Left ventricle myocardium inferior (tissue), 1 donor: ENCODE measurements around the gene TNFSF12. TPM values are rescaled to one million over a fixed set of nuclear protein-coding genes. Genes with fewer than 3 reads are reported as not detected.

Experiments used
- DNase-seq: peaks from one replicate; pipeline ENCODE4 v3.0.0-alpha.2; 2020
- H3K27ac ChIP-seq: fragments of 200-600 bp; replicated peaks from 2 replicates; pipeline ENCODE4 v1.8.0; 2021
- H3K27me3 ChIP-seq: fragments of 200-600 bp; 2 replicates; pipeline ENCODE4 v1.8.0; 2021; ENCODE audit warnings: low read depth
- H3K36me3 ChIP-seq: fragments of 200-600 bp; 2 replicates; pipeline ENCODE4 v1.8.0; 2021
- H3K4me1 ChIP-seq: fragments of 200-600 bp; 2 replicates; pipeline ENCODE4 v1.8.0; 2021
- H3K4me3 ChIP-seq: fragments of 200-600 bp; 2 replicates; pipeline ENCODE4 v1.8.0; 2021; ENCODE audit warnings: mild to moderate bottlenecking, moderate library complexity
- H3K9me3 ChIP-seq: fragments of 200-600 bp; replicated peaks from 2 replicates; pipeline ENCODE4 v1.8.0; 2021
- CTCF ChIP-seq: fragments of 200-600 bp; IDR thresholded peaks from 2 replicates; pipeline ENCODE4 v1.8.0; 2021; ENCODE audit warnings: antibody characterized with exemption, mild to moderate bottlenecking, borderline replicate concordance
- intact Hi-C: fragments of 100-400 bp; cut with micrococcal nuclease; formaldehyde crosslinking; loops from one replicate; pipeline ENCODE4 v1.11.0; 2022
- total RNA-seq: library from RNA; stranded (reverse); fragmentation: NEBNext Ultra II Directional; extraction: Animal tissue kit (Norgen Biotek cat#: 25700); gene quantifications from one replicate; pipeline ENCODE4 v1.2.1, GENCODE V29; 2021
- donor health status: DM: no; HTN: yes; CAD: no; lungs with severe emphysema.

TNFSF12 gene
- total RNA-seq, 1 donor from 2014 or later: 29.9 TPM

- TF ChIP-seq CTCF: no peak
- peaks cover 3% of the 10 kb centered on the region for H3K4me1 ChIP-seq
- DNase-seq: no peak
- H3K27me3 ChIP-seq: no peaks in the 10 kb centered on the region
- H3K36me3 ChIP-seq: peaks cover 75% of the 10 kb centered on the region
- no peaks in the 10 kb centered on the region for H3K9me3 ChIP-seq
- H3K4me3 ChIP-seq: no peak overlapping the region
- no peak overlapping the region for H3K27ac ChIP-seq
- intact Hi-C loops: loop anchor here (10.0 kb wide), 1 partner anchor 53 kb away; the partner anchor contains the start of gene SENP3
These were observed 36.8 kb upstream of the TNFSF12 start for GRCh38 chr17:7512105-7512504.

- H3K4me1 ChIP-seq: peaks cover 3% of the 10 kb centered on the region
- no peak for TF ChIP-seq CTCF
- H3K27ac ChIP-seq: no peak overlapping the region
- no peak overlapping the region for H3K4me3 ChIP-seq
- H3K9me3 ChIP-seq: no peaks in the 10 kb centered on the region
- intact Hi-C loops: loop anchor here (10.0 kb wide), 1 partner anchor 52 kb away; the partner anchor contains the start of gene SENP3
- no peak for DNase-seq
- H3K27me3 ChIP-seq: no peaks in the 10 kb centered on the region
- H3K36me3 ChIP-seq: peaks cover 67% of the 10 kb centered on the region
These were observed 35.9 kb upstream of the TNFSF12 start for GRCh38 chr17:7512824-7513540.

GRCh38 chr17:7513850-7514419 is 34.9 kb upstream of the TNFSF12 start:
- H3K4me1 ChIP-seq: peaks cover 3% of the 10 kb centered on the region
- no peak overlapping the region for H3K27ac ChIP-seq
- H3K36me3 ChIP-seq: peaks cover 57% of the 10 kb centered on the region
- H3K4me3 ChIP-seq: no peak overlapping the region
- no peak for TF ChIP-seq CTCF
- intact Hi-C loops: loop anchor here (10.0 kb wide), 1 partner anchor 51 kb away; the partner anchor contains the start of gene SENP3
- H3K27me3 ChIP-seq: no peaks in the 10 kb centered on the region
- no peak for DNase-seq
- no peaks in the 10 kb centered on the region for H3K9me3 ChIP-seq

- TF ChIP-seq CTCF: no peak
- DNase-seq: no peak
- no peak overlapping the region for H3K4me3 ChIP-seq
- intact Hi-C loops: loop anchor here (10.0 kb wide), 1 partner anchor 49 kb away; the partner anchor contains the start of gene SENP3
- H3K9me3 ChIP-seq: no peaks in the 10 kb centered on the region
- H3K4me1 ChIP-seq: peaks cover 3% of the 10 kb centered on the region
- no peaks in the 10 kb centered on the region for H3K27me3 ChIP-seq
- peaks cover 36% of the 10 kb centered on the region for H3K36me3 ChIP-seq
- no peak overlapping the region for H3K27ac ChIP-seq
These were observed 32.8 kb upstream of the TNFSF12 start for GRCh38 chr17:7515911-7516610.

- Histone ChIP-seq H3K36me3 (no peaks in the 10 kb centered on the region), H3K27me3 (no peaks in the 10 kb centered on the region), H3K4me1 (no peaks in the 10 kb centered on the region), H3K27ac (no peak overlapping the region), H3K9me3 (peaks cover 6% of the 10 kb centered on the region), H3K4me3 (no peak overlapping the region)
- peak; percentile 59 for TF ChIP-seq CTCF
- intact Hi-C loops: no loop called here
- no peak for DNase-seq
These were observed 25.8 kb upstream of the TNFSF12 start for GRCh38 chr17:7523033-7523432.
